Karpas-422 (cell line): ENCODE results near the gene FRMPD3. TPM values are rescaled to one million over a fixed set of nuclear protein-coding genes. Genes with fewer than 3 reads are reported as not detected.

Source experiments
- DNase-seq: peaks from one replicate; pipeline ENCODE4 v3.0.0-alpha.2; 2015
- H2AFZ ChIP-seq: fragments of 200-600 bp; sonication (generic); 2 replicates; pipeline ENCODE4 v1.6.1; 2014; ENCODE audit warnings: antibody characterized with exemption, low read length, mixed read lengths
- H3K27ac ChIP-seq: fragments of 200-600 bp; sonication (generic); 2 replicates; pipeline ENCODE4 v1.5.1; 2014; ENCODE audit warnings: mild to moderate bottlenecking, low read length, moderate library complexity
- H3K27me3 ChIP-seq: fragments of 200-600 bp; sonication (generic); 2 replicates; pipeline ENCODE4 v1.6.1; 2014; ENCODE audit warnings: low read length, mixed read lengths
- H3K36me3 ChIP-seq: fragments of 200-600 bp; sonication (generic); 2 replicates; pipeline ENCODE4 v1.6.1; 2014; ENCODE audit warnings: low read length, mixed read lengths; ENCODE audit not compliant: insufficient read depth
- H3K4me1 ChIP-seq: fragments of 200-600 bp; sonication (generic); 2 replicates; pipeline ENCODE4 v1.6.1; 2014; ENCODE audit warnings: mild to moderate bottlenecking, low read length, mixed read lengths
- H3K4me2 ChIP-seq: fragments of 200-600 bp; sonication (generic); 2 replicates; pipeline ENCODE4 v1.6.1; 2014; ENCODE audit warnings: low read length, low read depth, mild to moderate bottlenecking; ENCODE audit not compliant: poor library complexity, severe bottlenecking
- H3K4me3 ChIP-seq: fragments of 200-600 bp; sonication (generic); 2 replicates; pipeline ENCODE4 v1.5.1; 2014; ENCODE audit warnings: mild to moderate bottlenecking, antibody characterized with exemption, low read length, mixed read lengths
- H3K79me2 ChIP-seq: fragments of 200-600 bp; sonication (generic); 2 replicates; pipeline ENCODE4 v1.6.1; 2014; ENCODE audit warnings: mild to moderate bottlenecking, low read length, mixed read lengths
- H3K9ac ChIP-seq: fragments of 200-600 bp; sonication (generic); 2 replicates; pipeline ENCODE4 v1.6.0; 2014; ENCODE audit warnings: low read length
- H3K9me2 ChIP-seq: fragments of 200-600 bp; sonication (generic), shearing (Covaris generic); replicated peaks from 2 replicates; pipeline ENCODE4 v1.6.0; 2014; ENCODE audit warnings: mild to moderate bottlenecking, low read length, moderate library complexity; ENCODE audit not compliant: insufficient read depth
- H3K9me3 ChIP-seq: fragments of 300-700, 200-600 bp; sonication (generic); 2 replicates; pipeline ENCODE4 v1.6.1; 2014; ENCODE audit warnings: low read length, mixed read lengths
- H4K20me1 ChIP-seq: fragments of 200-600 bp; sonication (generic); 2 replicates; pipeline ENCODE4 v1.6.1; 2014; ENCODE audit warnings: mild to moderate bottlenecking, antibody characterized with exemption, low read length, low read depth; ENCODE audit not compliant: insufficient read depth
- total RNA-seq: library from RNA; depleted of rRNA; stranded (reverse); fragments of >200 nt; shearing (Covaris generic); gene quantifications from 2 replicates; pipeline ENCODE4 v1.2.3, GENCODE V29; 2014; ENCODE audit warnings: low replicate concordance; rRNA removed

Gene FRMPD3
- 3.9 and 6.4 TPM in 2 replicates for total RNA-seq

DNA sequence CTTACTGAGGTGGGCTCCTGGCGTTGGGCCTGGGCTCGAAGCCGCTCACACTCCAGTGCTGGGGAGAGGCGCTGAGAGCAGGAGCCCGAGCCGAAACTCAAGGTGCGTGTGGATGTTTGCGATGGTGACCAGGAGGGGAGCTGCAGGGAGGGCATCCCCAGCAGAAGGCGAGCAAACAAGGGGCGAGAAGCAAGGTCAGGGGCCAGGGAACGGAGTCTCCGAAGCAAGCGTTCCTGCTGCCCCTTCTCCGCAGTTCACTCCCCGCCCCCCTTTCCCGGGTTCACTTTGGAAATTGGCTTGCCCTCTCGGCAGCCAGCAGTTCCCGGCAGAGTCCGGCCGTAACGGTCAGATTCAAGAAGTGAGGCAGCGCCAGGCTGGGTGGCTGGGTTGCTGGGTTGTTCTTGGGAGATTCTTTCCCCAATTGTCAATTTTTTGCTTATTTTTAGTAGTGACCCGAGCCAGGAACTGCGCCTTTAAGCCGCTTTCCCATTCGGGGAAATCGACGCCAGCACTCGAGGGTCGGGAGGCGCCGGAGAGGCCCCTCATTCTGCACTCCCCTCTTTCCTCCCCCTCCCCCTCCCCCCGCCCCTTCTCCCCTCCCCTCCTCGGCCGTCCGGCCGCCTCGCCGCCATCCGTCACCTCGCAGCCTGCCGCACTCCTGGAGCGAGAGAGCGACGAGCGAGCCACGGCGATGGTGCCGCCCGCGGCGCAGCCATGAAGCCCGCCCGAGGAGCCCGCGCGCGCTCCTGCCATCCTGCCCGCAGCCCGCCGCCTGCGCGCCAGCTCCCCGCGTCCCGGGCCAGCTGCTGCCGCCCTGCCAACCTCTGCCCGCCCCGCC is at the start of gene FRMPD3:
Gene FRMPD3, plus strand, starts transcription at position 655 of the 838 bp plus-strand sequence. CDS start 76,937 bp downstream, outside the sequence.
- peak within 1 kb of the TSS; percentile 71 for H3K4me3 ChIP-seq
- H4K20me1 ChIP-seq, result no peaks in the 10 kb centered on the region
- no peaks in the 10 kb centered on the region for H3K36me3 ChIP-seq
- no peaks in the 10 kb centered on the region for H3K9me3 ChIP-seq
- H3K9ac ChIP-seq, result peak within 1 kb of the TSS; percentile 82
- no peaks in the 10 kb centered on the region for H3K9me2 ChIP-seq
- H2AFZ ChIP-seq, result no peak within 1 kb of the TSS; the same call in 1 of the 2 replicates
- DNase-seq, result peak; percentile 72
- no peaks in the 10 kb centered on the region for H3K79me2 ChIP-seq
- H3K4me1 ChIP-seq, result peaks cover 68% of the 10 kb centered on the region
- H3K27ac ChIP-seq, result peak within 1 kb of the TSS; percentile 69
- H3K27me3 ChIP-seq, result no peaks in the 10 kb centered on the region
- H3K4me2 ChIP-seq, result peak within 1 kb of the TSS; percentile 75

DNA sequence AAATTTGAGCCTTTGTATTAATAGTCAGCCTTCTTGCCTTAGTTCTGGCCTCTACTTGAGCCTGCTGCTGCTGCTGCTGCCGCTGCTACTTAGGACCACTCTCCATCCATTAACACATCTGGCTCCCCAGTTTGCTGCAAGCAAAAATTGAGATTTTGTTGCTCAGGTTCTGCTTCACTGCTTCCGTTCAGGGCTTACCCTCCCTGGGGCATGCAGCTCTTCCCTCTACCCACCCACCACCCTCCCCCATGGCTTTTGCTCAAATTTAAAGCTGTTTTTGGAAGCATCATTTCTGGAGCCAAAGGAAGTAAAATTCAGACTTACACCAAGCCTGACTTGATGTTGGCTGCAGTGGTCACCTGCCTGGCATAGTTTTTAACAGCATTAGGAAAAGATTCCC is 28.9 kb upstream of the FRMPD3 start:
- peak overlapping the region; percentile 99 for H3K27ac ChIP-seq
- peak; percentile 93 for DNase-seq

DNA sequence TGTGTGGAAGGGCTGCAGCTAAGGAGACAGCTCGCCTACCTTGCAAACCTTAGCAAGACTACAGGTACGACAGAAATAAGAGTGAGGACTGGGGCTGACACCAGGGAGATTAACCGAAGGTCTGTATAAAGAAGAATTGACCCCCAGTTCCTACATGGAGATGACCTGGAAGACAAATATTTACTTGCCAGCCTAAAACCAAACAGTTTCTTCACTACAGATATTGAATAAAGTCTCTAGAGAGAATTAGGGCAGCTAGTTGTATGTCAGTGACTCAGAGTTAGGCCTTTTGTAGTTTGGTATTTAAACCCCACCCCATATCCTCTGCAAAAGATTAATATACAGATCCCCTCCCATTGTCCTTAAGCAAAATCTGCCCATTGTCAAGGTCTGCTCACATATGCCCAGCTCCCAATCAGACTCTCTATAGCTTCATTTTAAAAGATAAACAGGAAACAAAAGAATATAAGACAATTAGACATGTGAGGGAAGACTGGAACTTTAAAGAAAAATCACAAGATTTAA is 28.1 kb upstream of the FRMPD3 start:
- H3K9me3 ChIP-seq, result no peaks in the 10 kb centered on the region
- H3K4me2 ChIP-seq, result peak overlapping the region; percentile 80
- no peaks in the 10 kb centered on the region for H3K9me2 ChIP-seq
- no peaks in the 10 kb centered on the region for H3K27me3 ChIP-seq
- peak; percentile 64 for DNase-seq
- peak overlapping the region; percentile 99 for H3K27ac ChIP-seq
- peaks cover 61% of the 10 kb centered on the region for H3K4me1 ChIP-seq
- peak overlapping the region; percentile 54 for H3K4me3 ChIP-seq
- no peaks in the 10 kb centered on the region for H3K36me3 ChIP-seq
- H4K20me1 ChIP-seq, result no peaks in the 10 kb centered on the region
- H3K9ac ChIP-seq, result peak overlapping the region; percentile 70
- H2AFZ ChIP-seq, result no peak overlapping the region
- H3K79me2 ChIP-seq, result no peaks in the 10 kb centered on the region

More for the DNA sequence above, 28.9 kb upstream of the FRMPD3 start:
- Histone ChIP-seq H3K36me3 (no peaks in the 10 kb centered on the region), H3K79me2 (no peaks in the 10 kb centered on the region), H2AFZ (no peak overlapping the region), H3K9ac (peak overlapping the region; percentile 70), H3K4me3 (peak overlapping the region; percentile 63; the same call in 1 of the 2 replicates), H3K9me3 (no peaks in the 10 kb centered on the region), H3K4me1 (peaks cover 64% of the 10 kb centered on the region), H3K9me2 (no peaks in the 10 kb centered on the region), H4K20me1 (no peaks in the 10 kb centered on the region), H3K27me3 (no peaks in the 10 kb centered on the region), H3K4me2 (peak overlapping the region; percentile 80)

DNA sequence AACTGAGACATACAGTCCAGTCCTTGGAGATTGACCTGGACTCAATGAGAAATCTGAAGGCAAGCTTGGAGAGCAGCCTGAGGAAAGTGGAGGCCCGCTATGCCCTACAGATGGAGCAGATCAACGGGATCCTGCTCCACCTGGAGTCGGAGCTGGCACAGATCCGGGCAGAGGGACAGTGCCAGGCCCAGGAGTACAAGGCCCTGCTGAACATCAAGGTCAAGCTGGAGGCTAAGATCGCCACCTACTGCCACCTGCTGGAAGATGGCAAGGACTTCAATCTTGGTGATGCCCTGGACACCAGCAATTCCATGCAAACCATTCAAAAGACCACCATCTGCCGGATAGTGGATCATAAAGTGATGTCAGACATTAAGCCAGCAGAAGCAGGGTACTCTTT is 20.4 kb upstream of the FRMPD3 start:
- no peaks in the 10 kb centered on the region for H3K79me2 ChIP-seq
- no peak overlapping the region for H3K4me2 ChIP-seq
- H3K9ac ChIP-seq, result no peak overlapping the region
- H2AFZ ChIP-seq, result no peak overlapping the region; the same call in 1 of the 2 replicates
- no peaks in the 10 kb centered on the region for H4K20me1 ChIP-seq
- no peaks in the 10 kb centered on the region for H3K9me2 ChIP-seq
- peak; percentile 85 for DNase-seq
- H3K9me3 ChIP-seq, result no peaks in the 10 kb centered on the region
- H3K27me3 ChIP-seq, result no peaks in the 10 kb centered on the region
- H3K36me3 ChIP-seq, result no peaks in the 10 kb centered on the region
- H3K4me3 ChIP-seq, result no peak overlapping the region
- no peak overlapping the region for H3K27ac ChIP-seq
- peaks cover 9% of the 10 kb centered on the region; the same call in 1 of the 2 replicates for H3K4me1 ChIP-seq

DNA sequence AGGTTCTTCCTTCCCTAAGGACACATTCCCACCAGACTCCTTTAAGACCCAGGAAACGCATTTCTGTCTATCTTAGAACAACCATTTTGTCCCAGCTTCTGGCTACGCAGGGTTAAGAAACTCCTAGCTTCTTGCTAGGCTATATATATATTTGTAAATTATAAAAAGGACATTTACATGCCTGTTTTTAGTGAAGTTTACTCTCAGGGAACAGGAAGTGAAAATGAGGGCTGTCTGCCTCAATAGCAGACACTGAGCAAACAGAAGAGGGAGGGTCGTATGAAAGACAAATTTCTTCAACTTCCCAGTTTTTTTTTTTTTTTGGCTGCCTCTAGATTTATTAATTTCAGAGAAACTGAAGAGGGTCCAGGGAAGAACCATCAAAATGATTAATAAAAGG is 9.3 kb upstream of the FRMPD3 start:
- peak overlapping the region; percentile 47; the same call in 1 of the 2 replicates for H3K4me3 ChIP-seq
- no peaks in the 10 kb centered on the region for H3K27me3 ChIP-seq
- peak overlapping the region; percentile 68 for H3K27ac ChIP-seq

DNA sequence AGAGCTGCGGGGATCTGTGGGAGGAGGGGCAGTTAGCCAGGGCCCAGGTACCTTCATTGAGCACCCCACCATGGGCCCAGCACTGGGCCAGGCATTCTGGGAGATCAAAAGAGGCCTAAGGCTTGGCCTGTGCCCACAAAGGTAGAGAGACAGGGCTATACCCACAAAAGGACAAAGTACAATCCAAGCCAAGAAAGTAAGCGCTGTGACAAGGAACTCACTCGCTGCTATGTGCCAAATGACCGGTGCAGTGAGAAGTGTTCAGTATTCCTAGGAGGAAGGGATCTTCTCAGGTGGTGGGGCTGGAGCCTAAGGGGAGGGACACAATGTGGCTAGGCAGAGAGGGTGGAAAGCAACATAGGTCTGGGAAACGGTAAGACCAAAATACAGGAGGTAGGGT is 8.8 kb upstream of the FRMPD3 start:
- H4K20me1 ChIP-seq, result no peaks in the 10 kb centered on the region

More for the DNA sequence above, 9.3 kb upstream of the FRMPD3 start:
- H3K9ac ChIP-seq, result peak overlapping the region; percentile 49
- peak overlapping the region; percentile 75 for H3K4me2 ChIP-seq
- 0 out of 2 replicates have a peak overlapping the region, but pooled peaks have one; percentile 7 for H2AFZ ChIP-seq
- H3K9me3 ChIP-seq, result no peaks in the 10 kb centered on the region
- no peaks in the 10 kb centered on the region for H3K9me2 ChIP-seq
- peak; percentile 76 for DNase-seq
- no peaks in the 10 kb centered on the region for H4K20me1 ChIP-seq
- no peaks in the 10 kb centered on the region for H3K36me3 ChIP-seq
- no peaks in the 10 kb centered on the region for H3K79me2 ChIP-seq
- peaks cover 48% of the 10 kb centered on the region for H3K4me1 ChIP-seq

DNA sequence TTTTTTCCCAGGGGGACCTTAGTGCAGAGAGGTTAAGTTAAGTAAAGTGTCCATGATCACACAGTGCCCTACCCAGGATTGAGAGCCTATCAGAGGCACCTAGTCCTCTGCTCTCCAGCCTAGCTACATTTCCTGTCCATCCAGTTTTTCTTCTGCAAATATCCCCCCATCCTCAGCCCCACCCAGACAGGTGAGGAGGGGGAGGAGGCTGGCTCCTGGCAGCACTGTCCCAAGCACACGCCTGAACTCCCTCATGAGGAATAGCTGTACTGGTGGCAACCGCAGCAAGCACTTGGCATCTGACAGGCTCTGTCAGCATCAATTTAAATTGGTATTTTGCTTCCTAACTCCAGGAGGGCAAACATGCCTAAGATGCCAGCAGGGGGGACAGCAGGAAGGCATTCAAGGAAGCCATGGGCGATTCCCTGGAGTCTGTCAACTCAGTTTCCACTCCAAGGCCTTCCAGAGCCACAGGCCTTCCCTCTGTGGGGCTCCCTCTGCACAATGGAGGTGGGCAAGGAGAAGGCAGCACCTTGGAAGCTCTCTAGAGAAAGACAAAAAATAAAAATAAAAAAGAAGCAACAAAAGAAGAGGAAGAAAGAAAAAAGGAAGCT is 6.4 kb upstream of the FRMPD3 start:
- H3K9me3 ChIP-seq, result no peaks in the 10 kb centered on the region
- DNase-seq, result no peak
- H3K4me3 ChIP-seq, result no peak overlapping the region
- no peaks in the 10 kb centered on the region for H3K36me3 ChIP-seq
- H3K79me2 ChIP-seq, result no peaks in the 10 kb centered on the region
- H3K27ac ChIP-seq, result no peak overlapping the region
- H3K9me2 ChIP-seq, result no peaks in the 10 kb centered on the region
- no peaks in the 10 kb centered on the region for H3K27me3 ChIP-seq
- no peak overlapping the region for H3K4me2 ChIP-seq
- H3K4me1 ChIP-seq, result peaks cover 67% of the 10 kb centered on the region
- H4K20me1 ChIP-seq, result no peaks in the 10 kb centered on the region
- no peak overlapping the region for H2AFZ ChIP-seq
- peak overlapping the region; percentile 4; the same call in 1 of the 2 replicates for H3K9ac ChIP-seq

More for the DNA sequence above, 8.8 kb upstream of the FRMPD3 start:
- Histone ChIP-seq H3K36me3 (no peaks in the 10 kb centered on the region), H3K9me3 (no peaks in the 10 kb centered on the region), H3K9ac (peak overlapping the region; percentile 40), H3K9me2 (no peaks in the 10 kb centered on the region), H3K4me3 (peak overlapping the region; percentile 35; the same call in 1 of the 2 replicates), H3K79me2 (no peaks in the 10 kb centered on the region), H3K4me1 (peaks cover 48% of the 10 kb centered on the region), H3K27me3 (no peaks in the 10 kb centered on the region), H3K27ac (peak overlapping the region; percentile 68), H2AFZ (0 out of 2 replicates have a peak overlapping the region, but pooled peaks have one; percentile 30), H3K4me2 (peak overlapping the region; percentile 75)
- no peak for DNase-seq

DNA sequence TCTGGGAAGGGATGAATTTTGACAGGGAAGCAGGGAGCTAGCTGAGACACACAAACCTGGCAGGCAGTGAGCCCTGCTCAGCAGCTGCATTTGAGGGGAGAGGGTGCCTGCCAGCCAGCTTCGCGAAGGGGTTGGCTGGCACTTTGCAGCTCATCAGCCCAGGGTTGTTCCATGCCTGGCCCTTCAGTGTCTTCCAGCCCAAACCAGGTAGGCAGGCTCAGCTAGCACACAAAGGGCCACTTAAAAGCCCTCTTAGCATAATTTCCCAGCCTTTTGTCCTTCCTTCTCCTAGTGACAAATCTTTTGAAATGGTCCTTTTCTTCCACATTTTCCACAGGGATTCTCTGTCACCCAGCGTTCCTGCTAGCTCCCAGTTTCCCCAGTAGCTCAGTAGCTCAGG is 4.3 kb upstream of the FRMPD3 start:
- no peaks in the 10 kb centered on the region for H3K27me3 ChIP-seq
- no peak overlapping the region for H3K9ac ChIP-seq
- H3K4me3 ChIP-seq, result no peak overlapping the region
- no peak for DNase-seq
- H3K9me2 ChIP-seq, result no peaks in the 10 kb centered on the region
- no peaks in the 10 kb centered on the region for H3K36me3 ChIP-seq
- H2AFZ ChIP-seq, result no peak overlapping the region
- no peaks in the 10 kb centered on the region for H3K9me3 ChIP-seq
- H3K27ac ChIP-seq, result no peak overlapping the region
- no peaks in the 10 kb centered on the region for H3K79me2 ChIP-seq
- peaks cover 61% of the 10 kb centered on the region for H3K4me1 ChIP-seq
- H4K20me1 ChIP-seq, result no peaks in the 10 kb centered on the region
- no peak overlapping the region for H3K4me2 ChIP-seq
